ENCODE measurements around the gene TOM1L2.

The TOM1L2 gene

DNA sequence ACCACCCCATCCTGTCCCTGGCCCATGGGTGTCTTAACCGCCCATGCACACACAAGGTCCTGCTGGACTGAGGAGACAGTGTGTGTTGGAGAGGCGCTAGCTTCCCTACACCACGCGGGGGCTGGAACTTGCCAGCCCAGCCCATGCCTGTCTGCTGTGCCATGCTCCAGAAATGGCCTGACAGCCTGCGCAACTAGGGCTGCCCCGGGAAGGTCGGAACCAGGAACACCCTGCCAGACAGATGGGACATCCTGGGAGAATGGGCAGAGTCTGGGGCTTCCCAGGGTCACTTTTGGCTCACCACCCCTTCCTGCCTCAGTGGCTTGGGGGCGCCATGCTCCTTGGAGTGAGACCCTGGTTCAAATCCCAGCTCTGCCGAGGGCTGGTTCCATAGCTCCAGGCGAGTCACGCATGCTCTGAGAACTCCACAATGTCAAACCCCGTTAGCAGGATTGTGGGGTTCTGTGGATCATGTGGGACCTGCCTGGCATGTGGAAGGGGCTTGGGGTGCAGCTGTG, 171.6 kb downstream of the TOM1L2 start:
- no peak for DNase-seq

DNA sequence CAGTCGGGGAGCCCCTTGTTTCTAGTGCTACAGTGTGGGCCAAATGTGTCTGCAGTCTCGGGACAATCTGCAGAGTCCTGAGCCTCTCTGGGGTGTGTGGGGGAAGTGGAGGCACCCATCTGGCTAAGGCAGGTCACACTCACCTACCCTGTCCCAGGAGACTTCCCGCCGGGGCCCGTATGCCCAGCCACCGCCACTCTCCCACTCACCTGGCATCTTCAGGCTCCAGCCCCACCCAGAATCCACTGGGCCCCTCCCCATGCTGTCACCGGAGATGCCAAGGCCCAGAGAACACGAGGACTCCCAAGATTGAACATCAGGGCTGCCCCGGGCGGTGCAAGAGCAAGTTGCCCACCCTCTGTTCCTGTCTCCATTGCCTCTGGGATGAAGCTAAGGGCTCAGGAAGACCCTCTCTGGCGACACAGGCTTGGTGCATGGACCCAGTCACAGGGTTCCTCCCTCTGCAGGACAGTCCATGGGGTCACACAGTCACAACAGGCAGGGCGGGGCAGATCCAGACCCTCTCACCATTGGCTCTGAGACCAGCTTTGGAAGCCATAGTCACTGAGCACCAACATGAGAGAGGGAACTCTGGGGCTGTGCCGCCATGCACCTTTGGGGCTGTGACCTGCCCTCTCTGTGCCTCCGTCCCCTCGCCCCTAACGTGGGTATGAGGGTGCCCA, 173.5 kb downstream of the TOM1L2 start:
- no peak for DNase-seq

DNA sequence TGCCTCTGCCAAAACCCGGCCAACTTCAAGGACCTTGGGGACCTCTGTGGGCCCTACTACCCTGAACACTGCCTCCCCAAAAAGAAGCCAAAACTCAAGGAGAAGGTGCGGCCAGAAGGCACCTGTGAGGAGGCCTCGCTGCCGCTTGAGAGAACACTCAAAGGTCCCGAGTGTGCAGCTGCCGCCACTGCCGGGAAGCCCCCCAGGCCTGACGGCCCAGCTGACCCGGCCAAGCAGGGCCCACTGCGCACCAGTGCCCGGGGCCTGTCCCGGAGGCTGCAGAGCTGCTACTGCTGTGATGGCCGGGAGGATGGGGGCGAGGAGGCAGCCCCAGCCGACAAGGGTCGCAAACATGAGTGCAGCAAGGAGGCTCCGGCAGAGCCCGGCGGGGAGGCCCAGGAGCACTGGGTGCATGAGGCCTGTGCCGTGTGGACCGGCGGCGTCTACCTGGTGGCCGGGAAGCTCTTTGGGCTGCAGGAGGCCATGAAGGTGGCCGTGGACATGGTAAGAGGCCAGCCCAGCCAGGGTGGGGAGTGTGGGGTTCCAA, 174.1 kb downstream of the TOM1L2 start:
- no peak for DNase-seq

DNA sequence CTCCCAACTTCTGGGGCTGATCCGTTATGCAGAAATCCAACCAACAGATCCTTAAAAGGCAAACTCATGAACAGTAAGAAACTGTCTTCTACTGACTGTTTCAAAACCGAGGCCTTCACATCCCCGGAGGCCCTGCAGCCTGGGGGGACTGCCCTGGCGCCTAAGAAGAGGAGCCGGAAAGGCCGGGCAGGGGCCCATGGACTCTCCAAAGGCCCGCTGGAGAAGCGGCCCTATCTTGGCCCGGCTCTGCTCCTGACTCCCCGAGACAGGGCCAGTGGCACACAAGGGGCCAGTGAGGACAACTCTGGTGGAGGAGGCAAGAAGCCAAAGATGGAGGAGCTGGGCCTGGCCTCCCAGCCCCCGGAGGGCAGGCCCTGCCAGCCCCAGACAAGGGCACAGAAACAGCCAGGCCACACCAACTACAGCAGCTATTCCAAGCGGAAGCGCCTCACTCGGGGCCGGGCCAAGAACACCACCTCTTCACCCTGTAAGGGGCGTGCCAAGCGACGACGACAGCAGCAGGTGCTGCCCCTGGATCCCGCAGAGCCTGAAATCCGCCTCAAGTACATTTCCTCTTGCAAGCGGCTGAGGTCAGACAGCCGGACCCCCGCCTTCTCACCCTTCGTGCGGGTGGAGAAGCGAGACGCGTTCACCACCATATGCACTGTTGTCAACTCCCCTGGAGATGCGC, 174.9 kb downstream of the TOM1L2 start:
- no peak for DNase-seq

DNA sequence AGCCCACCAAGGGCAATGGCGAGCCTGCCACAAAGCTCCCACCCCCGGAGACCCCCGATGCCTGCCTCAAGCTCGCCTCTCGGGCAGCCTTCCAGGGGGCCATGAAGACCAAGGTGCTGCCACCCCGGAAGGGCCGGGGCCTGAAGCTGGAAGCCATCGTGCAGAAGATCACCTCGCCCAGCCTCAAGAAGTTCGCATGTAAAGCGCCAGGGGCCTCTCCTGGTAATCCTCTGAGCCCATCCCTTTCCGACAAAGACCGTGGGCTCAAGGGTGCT, 175.5 kb downstream of the TOM1L2 start:
- no peak for DNase-seq

DNA sequence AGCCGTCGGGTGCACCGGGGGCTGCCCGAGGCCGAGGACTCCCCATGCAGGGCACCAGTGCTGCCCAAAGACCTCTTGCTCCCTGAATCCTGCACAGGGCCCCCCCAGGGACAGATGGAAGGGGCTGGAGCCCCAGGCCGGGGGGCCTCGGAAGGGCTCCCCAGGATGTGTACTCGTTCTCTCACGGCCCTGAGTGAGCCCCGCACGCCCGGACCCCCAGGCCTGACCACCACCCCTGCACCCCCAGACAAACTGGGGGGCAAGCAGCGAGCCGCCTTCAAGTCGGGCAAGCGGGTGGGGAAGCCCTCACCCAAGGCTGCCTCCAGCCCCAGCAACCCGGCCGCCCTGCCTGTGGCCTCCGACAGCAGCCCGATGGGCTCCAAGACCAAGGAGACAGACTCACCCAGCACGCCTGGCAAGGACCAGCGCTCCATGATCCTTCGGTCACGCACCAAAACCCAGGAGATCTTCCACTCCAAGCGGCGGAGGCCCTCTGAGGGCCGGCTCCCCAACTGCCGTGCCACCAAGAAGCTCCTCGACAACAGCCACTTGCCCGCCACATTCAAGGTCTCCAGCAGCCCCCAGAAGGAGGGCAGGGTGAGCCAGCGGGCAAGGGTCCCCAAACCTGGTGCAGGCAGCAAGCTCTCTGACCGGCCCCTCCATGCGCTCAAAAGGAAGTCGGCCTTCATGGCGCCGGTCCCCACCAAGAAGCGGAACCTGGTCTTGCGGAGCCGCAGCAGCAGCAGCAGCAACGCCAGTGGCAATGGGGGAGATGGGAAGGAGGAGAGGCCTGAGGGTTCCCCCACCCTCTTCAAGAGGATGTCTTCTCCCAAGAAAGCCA, 176.0 kb downstream of the TOM1L2 start:
- no peak for DNase-seq

DNA sequence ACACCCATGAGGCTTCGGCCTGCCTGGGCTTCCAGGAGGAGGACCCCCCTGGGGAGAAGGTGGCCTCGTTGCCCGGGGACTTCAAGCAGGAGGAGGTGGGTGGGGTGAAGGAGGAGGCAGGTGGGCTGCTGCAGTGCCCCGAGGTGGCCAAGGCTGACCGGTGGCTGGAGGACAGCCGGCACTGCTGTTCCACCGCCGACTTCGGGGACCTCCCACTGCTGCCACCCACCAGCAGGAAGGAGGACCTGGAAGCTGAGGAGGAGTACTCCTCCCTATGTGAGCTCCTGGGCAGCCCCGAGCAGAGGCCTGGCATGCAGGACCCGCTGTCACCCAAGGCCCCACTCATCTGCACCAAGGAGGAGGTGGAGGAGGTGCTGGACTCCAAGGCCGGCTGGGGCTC, 176.9 kb downstream of the TOM1L2 start:
- DNase-seq: no peak

DNA sequence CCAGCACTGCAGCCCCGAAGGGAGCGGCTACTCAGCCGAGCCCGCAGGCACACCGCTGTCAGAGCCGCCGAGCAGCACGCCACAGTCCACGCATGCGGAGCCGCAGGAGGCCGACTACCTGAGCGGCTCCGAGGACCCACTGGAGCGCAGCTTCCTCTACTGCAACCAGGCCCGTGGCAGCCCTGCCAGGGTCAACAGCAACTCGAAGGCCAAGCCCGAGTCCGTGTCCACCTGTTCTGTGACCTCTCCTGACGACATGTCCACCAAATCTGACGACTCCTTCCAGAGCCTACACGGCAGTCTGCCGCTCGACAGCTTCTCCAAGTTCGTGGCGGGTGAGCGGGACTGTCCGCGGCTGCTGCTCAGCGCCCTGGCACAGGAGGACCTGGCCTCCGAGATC, 177.8 kb downstream of the TOM1L2 start:
- DNase-seq: no peak

All from NCI-H1417 (cell line).